Uterus (tissue), 4 donors: Measurements from ENCODE around the gene IQGAP2. TPM values are rescaled to one million over a fixed set of nuclear protein-coding genes. Genes with fewer than 3 reads are reported as not detected.

Source experiments
- DNase-seq, 2 donors: peaks; one replicate each; pipeline ENCODE4 v3.0.0-alpha.2; 2019 to 2020
- H3K27ac ChIP-seq, 2 donors: fragments of 200-600 bp; sonication (generic); 1 replicate in 1 of 2; 2 replicates in 1 of 2; pipeline ENCODE4 v1.5.1; 2016 to 2018
- H3K27me3 ChIP-seq, 2 donors: fragments of 200-600 bp; sonication (generic); one replicate each; pipeline ENCODE4 v1.5.1; 2018 to 2019; ENCODE audit warnings: control low read depth in 1 of 2
- H3K36me3 ChIP-seq, 2 donors: fragments of 200-600 bp; sonication (generic); one replicate each; pipeline ENCODE4 v1.5.1; 2019; ENCODE audit warnings: control low read depth in 1 of 2
- H3K4me1 ChIP-seq, 2 donors: fragments of 200-600 bp; sonication (generic); one replicate each; pipeline ENCODE4 v1.5.1; 2018 to 2019; ENCODE audit warnings: control low read depth in 1 of 2
- H3K4me3 ChIP-seq, 2 donors: fragments of 200-600 bp; sonication (generic); 1 replicate in 1 of 2; 2 replicates in 1 of 2; pipeline ENCODE4 v1.5.1; 2018 to 2019; ENCODE audit warnings: mild to moderate bottlenecking in 1 of 2
- H3K9me3 ChIP-seq, 2 donors: fragments of 200-600 bp; sonication (generic); one replicate each; pipeline ENCODE4 v1.5.1; 2019; ENCODE audit warnings: control low read depth in 1 of 2
- CTCF ChIP-seq, 4 experiments: fragments of 200-600 bp in 2 of 4; fragments of 450-650 bp in 2 of 4; sonication (generic) in 2 of 4; IDR thresholded peaks; one replicate each; pipeline ENCODE4 v1.5.1; 2016 to 2019; ENCODE audit warnings: antibody characterized with exemption in 4 of 4, mild to moderate bottlenecking in 2 of 4, moderate library complexity in 1 of 4
- POLR2A ChIP-seq, 2 donors: fragments of 450-650 bp; IDR thresholded peaks; one replicate each; pipeline ENCODE4 v1.6.1; 2016; ENCODE audit warnings: antibody characterized with exemption in 2 of 2, mild to moderate bottlenecking in 1 of 2, moderate library complexity in 1 of 2
- intact Hi-C: fragments of 100-400 bp; cut with DNase I; formaldehyde crosslinking; loops from one replicate; pipeline ENCODE4 v1.15.1; 2023; ENCODE audit warnings: low total_unique reads
- total RNA-seq, 4 donors: library from RNA; depleted of rRNA in 3 of 4; stranded (reverse); fragments of >200 nt in 3 of 4; gene quantifications; one replicate each; pipeline versions ENCODE4 v1.1.0 to v1.2.4, GENCODE V29; 2014 to 2023
- donor health status: DM: yes; HTN: yes; CAD: no.

The IQGAP2 gene
- total RNA-seq, 4 donors from 2014 or later = 7.1 to 49.2 (median 9.4) TPM

DNA sequence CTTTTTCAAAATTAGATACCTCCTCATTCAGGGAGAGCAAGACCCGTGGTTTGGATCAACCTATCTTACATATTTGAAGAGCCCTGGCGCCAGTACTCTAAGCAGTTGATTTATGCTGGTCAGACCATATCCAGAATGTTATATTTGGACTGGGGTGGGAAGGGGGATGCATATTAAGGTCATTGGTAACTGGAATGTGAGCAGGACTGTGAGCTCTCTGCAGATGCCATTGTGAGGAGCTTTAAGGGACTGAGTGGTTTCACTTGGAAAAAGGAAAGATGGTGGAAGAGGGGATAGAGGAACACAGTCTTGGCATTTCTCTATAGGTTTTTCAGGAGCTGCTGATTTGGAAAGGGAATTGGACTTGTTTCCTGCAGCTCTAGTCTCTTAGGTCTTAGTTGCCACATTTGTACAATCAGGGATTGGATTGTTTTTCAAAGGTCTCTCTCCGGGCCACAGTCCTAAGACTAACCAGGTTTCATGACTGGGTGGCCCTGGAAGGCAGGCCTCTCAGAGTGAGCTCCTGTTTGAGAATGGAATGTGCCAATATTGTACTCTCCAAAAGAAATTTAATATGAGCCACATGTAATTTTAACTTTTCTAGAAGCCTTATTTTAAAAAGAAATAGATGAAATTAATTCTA, 287.1 kb downstream of the IQGAP2 start:
- DNase-seq = no peak
- no peaks in the 10 kb centered on the region for H3K27me3 ChIP-seq
- no peaks in the 10 kb centered on the region for H3K9me3 ChIP-seq
- H3K36me3 ChIP-seq = no peaks in the 10 kb centered on the region
- TF ChIP-seq POLR2A (IDR thresholded peaks at IDR 0.05) (no peak), CTCF (IDR thresholded peaks at IDR 0.05) (no peak)
- H3K4me3 ChIP-seq = no peak overlapping the region
- no peaks in the 10 kb centered on the region for H3K4me1 ChIP-seq
- peak overlapping the region in 1 of 2 donors; percentile 54 for H3K27ac ChIP-seq
- intact Hi-C loops = no loop called here

DNA sequence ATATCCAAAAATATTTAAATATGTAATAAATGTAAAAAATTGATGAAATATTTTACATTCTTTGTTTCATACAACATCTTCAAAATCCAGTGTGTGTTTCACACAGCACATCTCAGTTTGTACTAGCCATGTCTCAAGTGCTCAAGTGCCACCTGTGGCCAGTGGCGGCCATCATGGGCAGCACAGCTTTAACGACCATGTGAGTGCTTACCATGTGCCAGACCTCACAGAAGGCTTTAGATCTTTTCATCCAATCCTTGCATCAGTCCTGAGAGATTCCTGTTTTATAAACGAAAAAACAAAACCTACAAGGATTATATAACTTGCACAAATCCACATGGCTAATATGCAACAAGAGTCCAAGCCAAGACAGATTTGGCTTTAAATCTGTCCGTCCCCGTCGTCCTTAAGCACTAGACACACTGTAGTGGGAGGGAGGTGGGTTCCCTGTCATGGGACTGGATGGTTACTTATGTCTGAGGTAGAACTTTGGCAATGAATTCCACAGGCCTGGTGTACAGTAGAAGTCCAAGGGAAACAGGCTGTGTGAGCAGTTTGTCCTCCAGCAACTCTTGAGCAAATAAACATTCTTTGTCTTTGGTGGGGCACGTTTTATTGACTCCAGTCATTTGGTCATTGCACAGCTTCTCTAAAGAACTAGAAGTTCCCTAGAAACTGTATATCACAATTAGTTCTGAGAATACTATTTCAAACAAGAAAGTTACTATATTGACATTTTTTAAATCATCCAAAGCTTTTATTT, 287.8 kb downstream of the IQGAP2 start:
- DNase-seq = no peak
- H3K36me3 ChIP-seq = no peaks in the 10 kb centered on the region
- H3K27ac ChIP-seq = peak overlapping the region in 1 of 2 donors; percentile 54
- H3K9me3 ChIP-seq = no peaks in the 10 kb centered on the region
- no peaks in the 10 kb centered on the region for H3K27me3 ChIP-seq
- no peaks in the 10 kb centered on the region for H3K4me1 ChIP-seq
- TF ChIP-seq POLR2A (IDR thresholded peaks at IDR 0.05) = no peak
- TF ChIP-seq CTCF (IDR thresholded peaks at IDR 0.05) = no peak
- intact Hi-C loops = no loop called here
- H3K4me3 ChIP-seq = no peak overlapping the region

DNA sequence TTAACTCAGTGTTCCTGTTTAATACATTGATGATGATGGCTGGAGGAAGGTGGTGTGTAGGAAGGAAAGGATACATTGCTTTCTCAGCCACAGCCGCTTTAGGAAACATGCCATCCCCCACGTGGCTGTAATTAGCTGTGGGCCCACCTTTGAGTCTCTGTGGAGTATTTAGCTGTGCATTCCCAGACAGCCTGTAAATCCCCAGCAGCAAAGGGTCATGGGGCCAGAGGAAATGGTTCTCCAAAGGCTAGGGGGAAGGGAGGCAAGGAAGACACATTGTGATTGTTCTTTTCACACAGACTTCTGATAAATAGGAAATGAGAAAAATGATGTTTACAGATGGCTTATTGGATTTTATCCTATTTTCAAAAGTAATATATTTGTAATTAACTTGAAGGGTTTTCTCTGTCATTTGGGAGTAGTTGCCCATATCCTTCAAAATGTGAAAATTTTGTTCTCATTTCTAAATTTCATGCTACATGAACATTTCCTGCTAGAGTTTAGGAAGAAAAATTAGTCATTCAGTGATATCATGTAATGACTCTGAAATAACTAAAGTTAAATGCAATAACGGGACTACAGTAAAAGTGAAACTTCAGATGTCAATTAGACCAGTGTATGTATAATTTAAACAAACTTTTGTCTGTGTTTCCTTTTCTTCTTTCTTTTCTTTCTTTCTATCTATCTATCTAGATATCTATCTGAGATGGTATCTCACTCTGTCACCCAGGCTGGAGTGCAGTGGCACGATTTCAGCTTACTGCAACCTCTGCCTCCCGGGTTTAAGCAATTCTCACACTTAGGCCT, 288.6 kb downstream of the IQGAP2 start:
- no peak overlapping the region for H3K4me3 ChIP-seq
- intact Hi-C loops = no loop called here
- no peak for TF ChIP-seq POLR2A (IDR thresholded peaks at IDR 0.05)
- TF ChIP-seq CTCF (IDR thresholded peaks at IDR 0.05) = no peak
- H3K27me3 ChIP-seq = no peaks in the 10 kb centered on the region
- no peaks in the 10 kb centered on the region for H3K36me3 ChIP-seq
- peak overlapping the region in 1 of 2 donors; percentile 54 for H3K27ac ChIP-seq
- no peaks in the 10 kb centered on the region for H3K9me3 ChIP-seq
- DNase-seq = no peak
- H3K4me1 ChIP-seq = no peaks in the 10 kb centered on the region

DNA sequence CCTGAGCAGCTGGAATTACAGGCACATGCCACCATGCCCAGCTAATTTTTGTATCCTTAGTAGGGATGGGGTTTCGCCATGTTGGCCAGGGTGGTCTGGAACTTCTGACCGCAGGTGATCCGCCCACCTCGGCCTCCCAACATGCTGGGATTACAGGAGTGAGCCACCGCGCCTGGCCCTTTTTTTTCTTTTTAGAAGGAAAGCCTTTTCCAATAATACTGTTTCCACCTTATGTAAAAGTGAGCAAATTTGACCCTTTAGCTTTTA, 289.1 kb downstream of the IQGAP2 start:
- no peak for TF ChIP-seq POLR2A (IDR thresholded peaks at IDR 0.05)
- Histone ChIP-seq H3K27me3 (no peaks in the 10 kb centered on the region), H3K27ac (peak overlapping the region in 1 of 2 donors; percentile 36), H3K4me3 (no peak overlapping the region), H3K36me3 (no peaks in the 10 kb centered on the region), H3K9me3 (no peaks in the 10 kb centered on the region), H3K4me1 (no peaks in the 10 kb centered on the region)
- DNase-seq = no peak
- intact Hi-C loops = no loop called here

DNA sequence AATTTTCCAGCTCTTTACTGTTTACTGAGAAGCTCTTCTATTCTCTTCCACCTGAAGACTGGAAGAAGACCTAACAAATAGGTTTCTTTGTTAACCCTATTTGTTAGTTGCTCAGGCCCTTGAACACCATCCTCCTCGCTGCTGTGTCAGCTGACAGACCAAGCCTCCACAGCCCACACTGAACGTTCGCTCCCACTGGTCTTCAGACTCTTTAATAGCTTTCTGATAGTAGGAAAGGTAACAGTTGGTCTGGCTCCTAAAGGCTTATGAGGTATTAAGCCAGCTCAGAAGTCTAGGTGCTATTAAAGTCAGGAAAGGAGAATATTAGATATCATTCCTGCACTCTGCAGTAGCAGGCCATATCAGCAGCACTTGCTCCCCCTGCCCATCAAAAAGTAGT, 289.6 kb downstream of the IQGAP2 start:
- no peak overlapping the region for H3K4me3 ChIP-seq

More for the DNA sequence above, 289.6 kb downstream of the IQGAP2 start:
- intact Hi-C loops = no loop called here
- no peaks in the 10 kb centered on the region for H3K27me3 ChIP-seq
- no peak overlapping the region for H3K27ac ChIP-seq
- no peak for DNase-seq
- TF ChIP-seq CTCF (IDR thresholded peaks at IDR 0.05) (no peak), POLR2A (IDR thresholded peaks at IDR 0.05) (no peak)
- H3K9me3 ChIP-seq = no peaks in the 10 kb centered on the region
- H3K4me1 ChIP-seq = no peaks in the 10 kb centered on the region
- no peaks in the 10 kb centered on the region for H3K36me3 ChIP-seq
